ENCODE results near the gene LENG8. TPM values are rescaled to one million over a fixed set of nuclear protein-coding genes. Genes with fewer than 3 reads are reported as not detected.

Gene LENG8
- total RNA-seq, 2 experiments from 2014 or later: 165 to 170 TPM

- Mint-ChIP-seq H3K4me3 (no peak overlapping the region), H3K27ac (no peak overlapping the region), H3K4me1 (ENCODE audit: low read depth) (peaks cover 15% of the 10 kb centered on the region), H3K36me3 (ENCODE audit: low read depth) (no peaks in the 10 kb centered on the region), H3K27me3 (peaks cover 34% of the 10 kb centered on the region), H3K9me3 (no peaks in the 10 kb centered on the region)
- intact Hi-C loops (cut with micrococcal nuclease): no loop called here
- ATAC-seq (no peak), DNase-seq (no peak)
- ChIA-PET POLR2A (no interaction called here), CTCF (interaction anchor here (2.6 kb wide), 1 partner anchor 29 kb away, joined by 8 read pairs; no protein-coding TSS in a partner anchor)
- TF ChIP-seq, protein P1, sequence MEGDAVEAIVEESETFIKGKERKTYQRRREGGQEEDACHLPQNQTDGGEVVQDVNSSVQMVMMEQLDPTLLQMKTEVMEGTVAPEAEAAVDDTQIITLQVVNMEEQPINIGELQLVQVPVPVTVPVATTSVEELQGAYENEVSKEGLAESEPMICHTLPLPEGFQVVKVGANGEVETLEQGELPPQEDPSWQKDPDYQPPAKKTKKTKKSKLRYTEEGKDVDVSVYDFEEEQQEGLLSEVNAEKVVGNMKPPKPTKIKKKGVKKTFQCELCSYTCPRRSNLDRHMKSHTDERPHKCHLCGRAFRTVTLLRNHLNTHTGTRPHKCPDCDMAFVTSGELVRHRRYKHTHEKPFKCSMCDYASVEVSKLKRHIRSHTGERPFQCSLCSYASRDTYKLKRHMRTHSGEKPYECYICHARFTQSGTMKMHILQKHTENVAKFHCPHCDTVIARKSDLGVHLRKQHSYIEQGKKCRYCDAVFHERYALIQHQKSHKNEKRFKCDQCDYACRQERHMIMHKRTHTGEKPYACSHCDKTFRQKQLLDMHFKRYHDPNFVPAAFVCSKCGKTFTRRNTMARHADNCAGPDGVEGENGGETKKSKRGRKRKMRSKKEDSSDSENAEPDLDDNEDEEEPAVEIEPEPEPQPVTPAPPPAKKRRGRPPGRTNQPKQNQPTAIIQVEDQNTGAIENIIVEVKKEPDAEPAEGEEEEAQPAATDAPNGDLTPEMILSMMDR (IDR thresholded peaks at IDR 0.05): no peak
Observed at GRCh38 chr19:54420068-54420382, 29.0 kb upstream of the LENG8 start.

GRCh38 chr19:54420383-54421168 lies 28.4 kb upstream of the LENG8 start:
- DNase-seq (no peak), ATAC-seq (no peak)
- Mint-ChIP-seq H3K27ac (no peak overlapping the region), H3K9me3 (no peaks in the 10 kb centered on the region), H3K4me1 (ENCODE audit: low read depth) (peaks cover 15% of the 10 kb centered on the region), H3K27me3 (peaks cover 39% of the 10 kb centered on the region), H3K36me3 (ENCODE audit: low read depth) (no peaks in the 10 kb centered on the region), H3K4me3 (no peak overlapping the region)
- intact Hi-C loops (cut with micrococcal nuclease): no loop called here
- TF ChIP-seq, protein P1 (IDR thresholded peaks at IDR 0.05): no peak
- ChIA-PET POLR2A (interaction anchor here (1.5 kb wide), 1 partner anchor 16 kb away, joined by 3 read pairs; no protein-coding TSS in a partner anchor), CTCF (interaction anchor here (2.6 kb wide), 1 partner anchor 30 kb away, joined by 8 read pairs; no protein-coding TSS in a partner anchor)

DNA sequence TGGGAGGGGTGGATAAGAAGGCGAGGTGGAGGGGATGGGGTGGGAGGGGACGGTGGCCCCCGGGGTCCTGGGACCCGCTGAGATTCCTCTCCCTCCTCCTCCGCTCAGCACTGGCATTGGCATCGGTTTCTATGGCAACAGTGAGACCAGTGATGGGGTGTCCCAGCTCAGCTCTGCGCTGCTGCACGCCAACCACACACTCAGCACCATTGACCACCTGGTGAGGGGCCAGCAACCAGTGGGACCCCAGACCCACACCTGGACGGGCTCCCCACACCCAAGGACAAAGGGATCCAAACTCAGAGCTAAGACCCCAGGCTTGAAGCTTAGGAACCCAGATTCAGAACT lies 27.9 kb upstream of the LENG8 start:
- no peaks in the 10 kb centered on the region for H3K9me3 Mint-ChIP-seq
- intact Hi-C loops (cut with micrococcal nuclease): no loop called here
- DNase-seq (no peak), ATAC-seq (no peak)
- H3K4me1 Mint-ChIP-seq (ENCODE audit: low read depth): peaks cover 15% of the 10 kb centered on the region
- ChIA-PET POLR2A (interaction anchor here (1.5 kb wide), 1 partner anchor 15 kb away, joined by 3 read pairs; no protein-coding TSS in a partner anchor), CTCF (interaction anchor here (2.6 kb wide), 1 partner anchor 30 kb away, joined by 8 read pairs; no protein-coding TSS in a partner anchor)
- peaks cover 42% of the 10 kb centered on the region for H3K27me3 Mint-ChIP-seq
- no peak overlapping the region for H3K27ac Mint-ChIP-seq
- H3K4me3 Mint-ChIP-seq: no peak overlapping the region
- H3K36me3 Mint-ChIP-seq (ENCODE audit: low read depth): no peaks in the 10 kb centered on the region
- TF ChIP-seq, protein P1 (IDR thresholded peaks at IDR 0.05): no peak

DNA sequence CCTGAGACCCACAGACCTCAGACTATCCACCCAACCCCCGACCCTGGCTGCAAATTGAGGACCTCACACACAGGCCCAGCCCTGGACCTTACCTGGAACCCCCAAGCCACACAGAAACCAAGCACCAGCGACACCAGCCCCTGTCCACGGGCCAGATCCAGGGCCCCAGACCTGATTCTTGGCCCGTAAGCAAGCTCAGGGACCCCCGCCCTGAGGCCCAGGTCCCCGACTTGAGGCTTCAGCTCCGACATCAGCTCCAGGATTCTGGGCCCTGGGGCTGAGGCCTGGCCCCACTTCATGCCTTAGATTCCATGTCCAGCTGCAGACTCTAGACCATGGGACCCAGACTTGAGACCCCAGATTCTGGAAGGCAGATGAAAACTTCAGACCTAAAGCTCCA lies 27.5 kb upstream of the LENG8 start:
- Mint-ChIP-seq H3K4me3 (no peak overlapping the region), H3K27me3 (peaks cover 43% of the 10 kb centered on the region), H3K9me3 (no peaks in the 10 kb centered on the region), H3K27ac (no peak overlapping the region), H3K36me3 (ENCODE audit: low read depth) (no peaks in the 10 kb centered on the region), H3K4me1 (ENCODE audit: low read depth) (peaks cover 15% of the 10 kb centered on the region)
- ChIA-PET CTCF (interaction anchor here (2.6 kb wide), 1 partner anchor 31 kb away, joined by 8 read pairs; no protein-coding TSS in a partner anchor), POLR2A (interaction anchor here (1.5 kb wide), 1 partner anchor 15 kb away, joined by 3 read pairs; no protein-coding TSS in a partner anchor)
- ATAC-seq (no peak), DNase-seq (no peak)
- intact Hi-C loops (cut with micrococcal nuclease): no loop called here
- TF ChIP-seq, protein P1 (IDR thresholded peaks at IDR 0.05): no peak

- Mint-ChIP-seq H3K27me3 (peaks cover 44% of the 10 kb centered on the region), H3K36me3 (ENCODE audit: low read depth) (no peaks in the 10 kb centered on the region), H3K4me1 (ENCODE audit: low read depth) (peaks cover 13% of the 10 kb centered on the region), H3K4me3 (no peak overlapping the region), H3K27ac (no peak overlapping the region), H3K9me3 (no peaks in the 10 kb centered on the region)
- CTCF ChIA-PET: interaction anchor here (2.6 kb wide), 1 partner anchor 31 kb away, joined by 8 read pairs; no protein-coding TSS in a partner anchor
- intact Hi-C loops (cut with micrococcal nuclease): no loop called here
- POLR2A ChIA-PET: interaction anchor here (1.5 kb wide), 1 partner anchor 14 kb away, joined by 3 read pairs; no protein-coding TSS in a partner anchor
- TF ChIP-seq, protein P1 (IDR thresholded peaks at IDR 0.05): no peak
- ATAC-seq (no peak), DNase-seq (no peak)
Observed at GRCh38 chr19:54422136-54422535, 26.9 kb upstream of the LENG8 start.

Data from activated CD8-positive, alpha-beta T cell treated with anti-CD3 and anti-CD28 coated beads for 36 hours (primary cell).